WTC11 (cell line): ENCODE measurements around the gene RTL3. TPM values are rescaled to one million over a fixed set of nuclear protein-coding genes. Genes with fewer than 3 reads are reported as not detected.

Experiments used
- ATAC-seq: fragments of 200-7000 bp; cut with Tn5 transposase; 2 replicates; pipeline ENCODE4 v1.10.0; 2021; ENCODE audit warnings: mild to moderate bottlenecking, moderate library complexity
- Bru-seq: library from RNA; stranded (reverse); fragments of 400-500 nt; gene quantifications from one replicate; lab custom pipeline; 2021; lab: Mats Ljungman, UMichigan
- CTCF ChIA-PET: fragments of 300-600 bp; sonication (Branson Sonifier 250); formaldehyde crosslinking; loops from one replicate; lab custom pipeline; 2021; ENCODE audit warnings: antibody characterized with exemption; lab: Charles Lee
- POLR2A ChIA-PET: fragments of 350-600 bp; sonication (Branson Sonifier 250); formaldehyde crosslinking; loops from one replicate; lab custom pipeline; 2021; ENCODE audit warnings: antibody characterized with exemption; lab: Charles Lee
- DNase-seq: peaks from one replicate; pipeline ENCODE4 v3.0.0; 2021; ENCODE audit warnings: low spot score
- H3K27ac Mint-ChIP-seq: 2 replicates; pipeline ENCODE4 v1.8.0; 2021; ENCODE audit warnings: mixed read lengths
- H3K27me3 Mint-ChIP-seq: 2 replicates; pipeline ENCODE4 v1.8.0; 2021; ENCODE audit warnings: low read depth, mild to moderate bottlenecking, moderate library complexity, mixed read lengths
- H3K36me3 Mint-ChIP-seq: 2 replicates; pipeline ENCODE4 v1.8.0; 2021; ENCODE audit warnings: mixed read lengths
- H3K4me1 Mint-ChIP-seq: 2 replicates; pipeline ENCODE4 v1.8.0; 2022; ENCODE audit warnings: mixed read lengths
- H3K4me3 Mint-ChIP-seq: 2 replicates; pipeline ENCODE4 v1.8.0; 2021; ENCODE audit warnings: mild to moderate bottlenecking, moderate library complexity, mixed read lengths
- H3K9me3 Mint-ChIP-seq: 2 replicates; pipeline ENCODE4 v1.8.0; 2021; ENCODE audit warnings: mixed read lengths
- CREM ChIP-seq: sonication (generic); formaldehyde crosslinking; IDR thresholded peaks from 2 replicates; pipeline ENCODE4 v1.8.1; 2022; ENCODE audit warnings: mild to moderate bottlenecking, missing genetic modification reagents, moderate library complexity
- E2F4 ChIP-seq: sonication (generic); formaldehyde crosslinking; IDR thresholded peaks from 2 replicates; pipeline ENCODE4 v1.8.1; 2022; ENCODE audit warnings: low read depth, mild to moderate bottlenecking, moderate library complexity, missing genetic modification reagents, borderline replicate concordance
- FOXK1 ChIP-seq: sonication (generic); formaldehyde crosslinking; IDR thresholded peaks from 2 replicates; pipeline ENCODE4 v1.8.0; 2022; ENCODE audit warnings: mild to moderate bottlenecking, moderate library complexity, missing genetic modification reagents
- IRF2 ChIP-seq: sonication (generic); formaldehyde crosslinking; IDR thresholded peaks from 2 replicates; pipeline ENCODE4 v1.8.0; 2022; ENCODE audit warnings: low read depth, missing genetic modification reagents, borderline replicate concordance
- JUN ChIP-seq: sonication (generic); formaldehyde crosslinking; IDR thresholded peaks from 2 replicates; pipeline ENCODE4 v1.8.0; 2023; ENCODE audit warnings: mild to moderate bottlenecking, missing genetic modification reagents
- MYBL2 ChIP-seq: sonication (generic); formaldehyde crosslinking; IDR thresholded peaks from 2 replicates; pipeline ENCODE4 v1.8.1; 2023; ENCODE audit warnings: mild to moderate bottlenecking, moderate library complexity, missing genetic modification reagents
- NFATC4 ChIP-seq: fragments of 250-450 bp; sonication (Bioruptor Pico); IDR thresholded peaks from 2 replicates; pipeline ENCODE4 v1.9.0; 2021; ENCODE audit warnings: mild to moderate bottlenecking
- OVOL2 ChIP-seq: fragments of 250-450 bp; sonication (Bioruptor Pico); IDR thresholded peaks from 2 replicates; pipeline ENCODE4 v1.9.0; 2021; ENCODE audit warnings: mild to moderate bottlenecking, borderline replicate concordance
- SOX15 ChIP-seq: fragments of 250-450 bp; sonication (Bioruptor Pico); IDR thresholded peaks from 2 replicates; pipeline ENCODE4 v1.9.0; 2021; ENCODE audit warnings: mild to moderate bottlenecking
- TEAD1 ChIP-seq: sonication (generic); formaldehyde crosslinking; IDR thresholded peaks from 2 replicates; pipeline ENCODE4 v1.8.0; 2022; ENCODE audit warnings: mild to moderate bottlenecking, missing genetic modification reagents
- TP53 ChIP-seq: sonication (generic); formaldehyde crosslinking; IDR thresholded peaks from 2 replicates; pipeline ENCODE4 v1.8.1; 2023; ENCODE audit warnings: mild to moderate bottlenecking, missing genetic modification reagents
- ZMAT4 ChIP-seq: fragments of 250-450 bp; sonication (Bioruptor Pico); IDR thresholded peaks from 2 replicates; pipeline ENCODE4 v1.9.0; 2021; ENCODE audit warnings: mild to moderate bottlenecking
- ZNF121 ChIP-seq: sonication (generic); formaldehyde crosslinking; IDR thresholded peaks from 2 replicates; pipeline ENCODE4 v1.8.0; 2023; ENCODE audit warnings: missing genetic modification reagents
- ZNF396 ChIP-seq: fragments of 250-450 bp; sonication (Bioruptor Pico); IDR thresholded peaks from 2 replicates; pipeline ENCODE4 v1.8.0; 2021; ENCODE audit warnings: mild to moderate bottlenecking, moderate library complexity, borderline replicate concordance
- ZNF532 ChIP-seq: fragments of 250-450 bp; sonication (Bioruptor Pico); IDR thresholded peaks from 2 replicates; pipeline ENCODE4 v1.9.0; 2021; ENCODE audit warnings: mild to moderate bottlenecking, borderline replicate concordance
- ZNF671 ChIP-seq: fragments of 250-450 bp; sonication (Bioruptor Pico); IDR thresholded peaks from 2 replicates; pipeline ENCODE4 v1.8.0; 2021; ENCODE audit warnings: mild to moderate bottlenecking
- long read RNA-seq, 3 experiments: library from RNA in 1 of 3; library from capped mRNA in 1 of 3; library from polyadenylated mRNA in 1 of 3; unstranded in 2 of 3; stranded (forward) in 1 of 3; transcript quantifications; one replicate each; pipeline ENCODE4 v2.0.0, GENCODE V29; 2021
- total RNA-seq: library from RNA; stranded (reverse); gene quantifications from 3 replicates; pipeline ENCODE4 v1.2.3, GENCODE V29; 2021
- TF ChIP-seq, protein P1 (sequence below): sonication (generic); formaldehyde crosslinking; IDR thresholded peaks from 2 replicates; pipeline ENCODE4 v1.8.1; 2023; ENCODE audit warnings: mild to moderate bottlenecking, missing genetic modification reagents, moderate library complexity
- TF ChIP-seq, protein P2 (sequence below): fragments of 200-600 bp; IDR thresholded peaks from 2 replicates; pipeline ENCODE4 v1.8.0; 2022; ENCODE audit warnings: antibody characterized with exemption
- TF ChIP-seq, protein P3 (sequence below): sonication (generic); formaldehyde crosslinking; IDR thresholded peaks from 2 replicates; pipeline ENCODE4 v1.8.1; 2023; ENCODE audit warnings: mild to moderate bottlenecking, missing genetic modification reagents
- TF ChIP-seq, protein P4 (sequence below): fragments of 250-450 bp; sonication (Bioruptor Pico); conservative IDR thresholded peaks from 2 replicates; pipeline ENCODE4 v1.9.0; 2021; ENCODE audit warnings: mild to moderate bottlenecking

RTL3 gene, protein sequence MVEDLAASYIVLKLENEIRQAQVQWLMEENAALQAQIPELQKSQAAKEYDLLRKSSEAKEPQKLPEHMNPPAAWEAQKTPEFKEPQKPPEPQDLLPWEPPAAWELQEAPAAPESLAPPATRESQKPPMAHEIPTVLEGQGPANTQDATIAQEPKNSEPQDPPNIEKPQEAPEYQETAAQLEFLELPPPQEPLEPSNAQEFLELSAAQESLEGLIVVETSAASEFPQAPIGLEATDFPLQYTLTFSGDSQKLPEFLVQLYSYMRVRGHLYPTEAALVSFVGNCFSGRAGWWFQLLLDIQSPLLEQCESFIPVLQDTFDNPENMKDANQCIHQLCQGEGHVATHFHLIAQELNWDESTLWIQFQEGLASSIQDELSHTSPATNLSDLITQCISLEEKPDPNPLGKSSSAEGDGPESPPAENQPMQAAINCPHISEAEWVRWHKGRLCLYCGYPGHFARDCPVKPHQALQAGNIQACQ
- total RNA-seq, result not detected in 3 replicates
- Bru-seq, nascent RNA, result not detected
- long read RNA-seq, experiment 1, result 0 reads
- long read RNA-seq, experiment 2, result 0 reads
- long read RNA-seq, experiment 3, result 0 reads

- H3K27me3 Mint-ChIP-seq, result no peaks in the 10 kb centered on the region
- DNase-seq (no peak), ATAC-seq (no peak)
- CTCF ChIA-PET, result no interaction called here
- H3K4me1 Mint-ChIP-seq, result no peaks in the 10 kb centered on the region
- no peaks in the 10 kb centered on the region; the same call in 1 of the 2 replicates for H3K9me3 Mint-ChIP-seq
- POLR2A ChIA-PET, result no interaction called here
- no peak within 1 kb of the TSS for H3K4me3 Mint-ChIP-seq
- H3K27ac Mint-ChIP-seq, result no peak within 1 kb of the TSS
- TF ChIP-seq ZNF396 (CRISPR knock-in tag) (no peak), CREM (no peak), ZNF671 (CRISPR knock-in tag) (no peak)
- TF ChIP-seq, protein P1, sequence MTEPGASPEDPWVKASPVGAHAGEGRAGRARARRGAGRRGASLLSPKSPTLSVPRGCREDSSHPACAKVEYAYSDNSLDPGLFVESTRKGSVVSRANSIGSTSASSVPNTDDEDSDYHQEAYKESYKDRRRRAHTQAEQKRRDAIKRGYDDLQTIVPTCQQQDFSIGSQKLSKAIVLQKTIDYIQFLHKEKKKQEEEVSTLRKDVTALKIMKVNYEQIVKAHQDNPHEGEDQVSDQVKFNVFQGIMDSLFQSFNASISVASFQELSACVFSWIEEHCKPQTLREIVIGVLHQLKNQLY, result no peak
- TF ChIP-seq, protein P2, sequence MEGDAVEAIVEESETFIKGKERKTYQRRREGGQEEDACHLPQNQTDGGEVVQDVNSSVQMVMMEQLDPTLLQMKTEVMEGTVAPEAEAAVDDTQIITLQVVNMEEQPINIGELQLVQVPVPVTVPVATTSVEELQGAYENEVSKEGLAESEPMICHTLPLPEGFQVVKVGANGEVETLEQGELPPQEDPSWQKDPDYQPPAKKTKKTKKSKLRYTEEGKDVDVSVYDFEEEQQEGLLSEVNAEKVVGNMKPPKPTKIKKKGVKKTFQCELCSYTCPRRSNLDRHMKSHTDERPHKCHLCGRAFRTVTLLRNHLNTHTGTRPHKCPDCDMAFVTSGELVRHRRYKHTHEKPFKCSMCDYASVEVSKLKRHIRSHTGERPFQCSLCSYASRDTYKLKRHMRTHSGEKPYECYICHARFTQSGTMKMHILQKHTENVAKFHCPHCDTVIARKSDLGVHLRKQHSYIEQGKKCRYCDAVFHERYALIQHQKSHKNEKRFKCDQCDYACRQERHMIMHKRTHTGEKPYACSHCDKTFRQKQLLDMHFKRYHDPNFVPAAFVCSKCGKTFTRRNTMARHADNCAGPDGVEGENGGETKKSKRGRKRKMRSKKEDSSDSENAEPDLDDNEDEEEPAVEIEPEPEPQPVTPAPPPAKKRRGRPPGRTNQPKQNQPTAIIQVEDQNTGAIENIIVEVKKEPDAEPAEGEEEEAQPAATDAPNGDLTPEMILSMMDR, result no peak
- H3K36me3 Mint-ChIP-seq, result no peaks in the 10 kb centered on the region
Observed at GRCh38 chrX:78658845-78659744, at the start of gene RTL3. TSS of gene RTL3 (minus strand) at chrX:78659328. CDS start at chrX:78658420, 908 bp downstream.

- CTCF ChIA-PET, result interaction anchor here (0.6 to 1.4 kb wide), 7 partner anchors 15 to 110 kb away, joined by 3 to 7 read pairs (median 3); partner anchors contain the start of gene LPAR4
- H3K36me3 Mint-ChIP-seq, result no peaks in the 10 kb centered on the region
- no peaks in the 10 kb centered on the region for H3K27me3 Mint-ChIP-seq
- TF ChIP-seq ZNF532 (CRISPR knock-in tag) (no peak), E2F4 (CRISPR knock-in tag) (no peak), TP53 (CRISPR knock-in tag) (no peak), TEAD1 (no peak), IRF2 (CRISPR knock-in tag) (no peak), OVOL2 (CRISPR knock-in tag) (no peak), JUN (no peak), ZNF121 (CRISPR knock-in tag) (no peak), NFATC4 (no peak), MYBL2 (no peak), ZNF671 (CRISPR knock-in tag) (no peak), FOXK1 (CRISPR knock-in tag) (no peak), ZMAT4 (CRISPR knock-in tag) (no peak), ZNF396 (CRISPR knock-in tag) (no peak), SOX15 (CRISPR knock-in tag) (no peak)
- TF ChIP-seq, protein P3, sequence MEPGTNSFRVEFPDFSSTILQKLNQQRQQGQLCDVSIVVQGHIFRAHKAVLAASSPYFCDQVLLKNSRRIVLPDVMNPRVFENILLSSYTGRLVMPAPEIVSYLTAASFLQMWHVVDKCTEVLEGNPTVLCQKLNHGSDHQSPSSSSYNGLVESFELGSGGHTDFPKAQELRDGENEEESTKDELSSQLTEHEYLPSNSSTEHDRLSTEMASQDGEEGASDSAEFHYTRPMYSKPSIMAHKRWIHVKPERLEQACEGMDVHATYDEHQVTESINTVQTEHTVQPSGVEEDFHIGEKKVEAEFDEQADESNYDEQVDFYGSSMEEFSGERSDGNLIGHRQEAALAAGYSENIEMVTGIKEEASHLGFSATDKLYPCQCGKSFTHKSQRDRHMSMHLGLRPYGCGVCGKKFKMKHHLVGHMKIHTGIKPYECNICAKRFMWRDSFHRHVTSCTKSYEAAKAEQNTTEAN (CRISPR knock-in tag), result no peak
- TF ChIP-seq, protein P4, sequence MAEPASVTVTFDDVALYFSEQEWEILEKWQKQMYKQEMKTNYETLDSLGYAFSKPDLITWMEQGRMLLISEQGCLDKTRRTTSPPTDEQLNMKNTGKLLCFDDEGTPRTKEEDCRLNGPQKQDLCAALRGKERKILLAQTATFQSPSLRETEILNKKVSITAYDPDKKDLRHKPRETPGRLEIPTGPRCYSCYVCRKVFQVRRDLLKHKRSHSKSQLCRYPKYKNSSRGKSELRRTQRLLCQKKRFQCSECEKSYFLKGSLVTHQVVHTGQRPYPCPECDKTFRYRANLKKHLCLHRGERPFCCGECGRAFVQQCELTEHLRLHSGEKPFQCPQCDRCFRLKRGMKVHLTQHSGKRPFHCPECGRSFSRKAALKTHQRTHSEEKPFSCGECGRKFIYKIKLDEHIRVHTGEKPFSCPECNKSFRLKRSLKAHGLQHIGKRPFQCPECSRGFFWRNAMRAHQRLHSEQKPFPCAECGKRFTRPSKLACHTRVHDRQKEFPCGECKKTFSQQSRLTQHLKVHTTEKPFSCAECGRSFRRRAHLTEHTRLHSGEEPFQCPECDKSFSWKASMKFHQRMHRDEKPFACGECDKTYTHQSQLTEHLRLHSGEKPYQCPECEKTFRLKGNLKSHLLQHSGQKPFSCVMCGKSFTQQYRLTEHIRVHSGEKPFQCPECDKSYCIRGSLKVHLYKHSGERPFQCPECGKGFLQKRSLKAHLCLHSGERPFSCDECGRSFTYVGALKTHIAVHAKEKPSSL, result no peak
- ATAC-seq, result no peak
- H3K4me1 Mint-ChIP-seq, result 0 out of 2 replicates have a peak, but pooled peaks cover 3% of the 10 kb centered on the region
- POLR2A ChIA-PET, result no interaction called here
- H3K4me3 Mint-ChIP-seq, result no peak overlapping the region
- no peak for DNase-seq
- no peaks in the 10 kb centered on the region for H3K9me3 Mint-ChIP-seq
- H3K27ac Mint-ChIP-seq, result no peak overlapping the region
Observed at GRCh38 chrX:78708816-78709215, 49.7 kb upstream of the RTL3 start.
